HG03045 (cell line): ENCODE results near the gene CDC42SE2.

Experiments used
- ATAC-seq: cut with Tn5 transposase; IDR thresholded peaks from one replicate; pipeline ENCODE4 v1.9.1; 2021; ENCODE audit warnings: mild to moderate bottlenecking, moderate library complexity; ENCODE audit not compliant: unreplicated experiment

The CDC42SE2 gene

GRCh38 chr5:131423056-131423455, 159.2 kb downstream of the CDC42SE2 start:
- ATAC-seq = no peak

GRCh38 chr5:131426011-131426410, 162.2 kb downstream of the CDC42SE2 start:
- ATAC-seq = no peak

DNA sequence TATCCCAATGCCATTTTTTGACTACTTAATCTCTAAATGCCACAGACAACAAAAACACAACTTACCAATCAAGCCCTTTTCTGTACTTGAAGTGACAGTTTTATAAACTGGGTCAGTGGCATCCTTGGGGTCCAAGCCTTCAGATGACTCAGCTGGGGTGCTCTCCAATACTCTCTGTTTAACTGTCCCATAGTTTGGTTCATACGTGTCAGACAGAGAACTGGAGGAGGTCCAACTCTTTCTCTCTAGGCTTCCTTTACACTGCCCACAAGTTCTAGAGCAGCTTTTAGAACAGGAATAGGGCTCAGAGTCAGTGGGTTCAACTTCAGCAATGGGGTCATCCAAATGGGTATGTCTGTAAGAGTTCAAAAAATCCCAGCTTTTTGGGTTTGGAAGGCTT, 166.9 kb downstream of the CDC42SE2 start:
- ATAC-seq = no peak

- ATAC-seq = no peak
Observed at GRCh38 chr5:131431794-131432193, 167.9 kb downstream of the CDC42SE2 start.

DNA sequence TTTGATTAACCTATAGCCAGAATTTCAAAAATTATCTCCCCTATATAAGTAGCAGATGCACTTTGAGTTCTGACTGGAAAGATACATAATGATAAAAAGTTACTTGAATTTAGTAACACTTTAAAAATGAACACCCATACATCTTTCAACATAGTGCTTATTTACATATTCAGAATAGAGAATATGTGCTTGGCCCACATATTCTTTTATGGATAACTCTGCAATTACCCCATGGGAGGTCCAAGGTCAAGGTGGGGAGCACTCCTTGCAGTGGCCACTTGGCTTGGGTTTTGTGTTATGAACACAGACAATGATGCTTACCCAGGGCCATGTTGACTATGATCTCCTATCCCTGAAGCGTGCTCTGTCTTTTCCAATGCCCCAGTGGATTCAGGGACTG, 169.3 kb downstream of the CDC42SE2 start:
- ATAC-seq = no peak

GRCh38 chr5:131436081-131436480, 172.2 kb downstream of the CDC42SE2 start:
- ATAC-seq = no peak

DNA sequence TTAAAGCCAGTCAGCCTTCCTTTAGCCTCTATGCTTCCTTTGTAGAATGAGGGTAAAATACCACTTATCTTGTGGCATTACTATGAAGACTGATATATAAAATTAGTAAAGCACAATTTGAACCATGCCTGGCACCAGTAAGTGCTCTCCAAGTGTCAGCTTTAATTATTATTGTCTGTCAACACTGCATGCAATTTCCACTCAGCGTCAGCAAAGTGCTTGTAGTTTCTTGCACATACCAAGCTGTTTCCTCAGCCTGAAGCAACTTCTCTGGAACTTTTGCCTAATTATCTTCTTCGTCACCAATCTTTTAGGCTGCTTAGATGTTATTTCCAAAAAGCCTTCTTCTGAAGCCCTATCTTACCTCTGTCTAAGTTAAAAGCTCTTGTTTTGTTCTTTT, 177.3 kb downstream of the CDC42SE2 start:
- no peak for ATAC-seq
